HCT116 (cell line): ENCODE measurements around the gene CAB39L. TPM values are rescaled to one million over a fixed set of nuclear protein-coding genes. Genes with fewer than 3 reads are reported as not detected.

ENCODE experiments used
- ATAC-seq: fragments of 200-7000 bp; cut with Tn5 transposase; 2 replicates; pipeline ENCODE4 v1.9.1; 2020; ENCODE audit warnings: mild to moderate bottlenecking, moderate library complexity
- BruUV-seq: library from RNA; stranded (reverse); fragments of 400-500 nt; replicated peaks from 2 replicates; lab custom pipeline; 2021; lab: Mats Ljungman, UMichigan
- CTCF ChIA-PET: fragments of 300-600 bp; sonication (Branson Sonifier 250); formaldehyde crosslinking; loops from one replicate; lab custom pipeline; 2021; ENCODE audit warnings: antibody characterized with exemption; lab: Charles Lee
- POLR2A ChIA-PET: fragments of 300-600, 350-600 bp; sonication (Branson Sonifier 250); formaldehyde crosslinking; loops from one replicate; lab custom pipeline; 2021; ENCODE audit warnings: antibody characterized with exemption; lab: Charles Lee
- RAD21 ChIA-PET, 2 experiments: fragments of 300-600 bp; sonication (Branson Sonifier 250); formaldehyde crosslinking; loops; one replicate each; lab custom pipeline; 2023; ENCODE audit warnings: low total read pairs in 2 of 2; ENCODE audit not compliant: uncharacterized antibody in 2 of 2, unreplicated experiment in 2 of 2, low non-redundant PET in 1 of 2; lab: Charles Lee
- DNase-seq: peaks from one replicate; pipeline ENCODE4 v3.0.0-alpha.2; 2010; ENCODE audit warnings: low read depth, low spot score
- H2AFZ ChIP-seq: fragments of 200-600 bp; shearing (Covaris generic), sonication (generic); 2 replicates; pipeline ENCODE4 v1.6.1; 2017; ENCODE audit warnings: low read depth, mixed run types, mixed read lengths, antibody characterized with exemption, low read length; ENCODE audit not compliant: poor library complexity, severe bottlenecking
- H3K27ac ChIP-seq: 2 replicates; pipeline ENCODE4 v1.5.1; 2012; ENCODE audit warnings: low read depth, low read length
- H3K27me3 ChIP-seq: fragments of 200-600 bp; sonication (generic); 2 replicates; pipeline ENCODE4 v1.6.1; 2016; ENCODE audit warnings: mixed run types, low read length, mixed read lengths; ENCODE audit not compliant: insufficient read depth
- H3K36me3 ChIP-seq, 2 experiments: fragments of 200-500 bp in 1 of 2; fragments of 200-600 bp in 1 of 2; sonication (Bioruptor generic) in 1 of 2; sonication (generic) in 1 of 2; 2 replicates each; pipeline versions ENCODE4 v1.5.1 to v1.6.1; 2014 to 2016; ENCODE audit warnings: low read length in 2 of 2, inconsistent platforms in 1 of 2, mixed read lengths in 1 of 2, mixed run types in 1 of 2; ENCODE audit not compliant: insufficient read depth in 2 of 2, control insufficient read depth in 1 of 2
- H3K4me1 ChIP-seq, 2 experiments: fragments of 200-600 bp in 1 of 2; sonication (generic) in 1 of 2; 2 replicates each; pipeline versions ENCODE4 v1.5.1 to v1.6.1; 2012 to 2017; ENCODE audit warnings: low read length in 2 of 2, inconsistent platforms in 1 of 2, mild to moderate bottlenecking in 1 of 2, mixed read lengths in 1 of 2, mixed run types in 1 of 2, moderate library complexity in 1 of 2; ENCODE audit not compliant: insufficient read depth in 2 of 2, control insufficient read depth in 1 of 2
- H3K4me2 ChIP-seq: fragments of 200-600 bp; sonication (generic); 2 replicates; pipeline ENCODE4 v1.6.1; 2017; ENCODE audit warnings: mixed run types, low read length, mixed read lengths
- H3K4me3 ChIP-seq, 2 experiments: fragments of 200-600 bp in 1 of 2; sonication (generic) in 1 of 2; replicated peaks in 1 of 2; 2 replicates each; pipeline ENCODE4 v1.5.1; 2011 to 2016; ENCODE audit warnings: low read length in 2 of 2, control low read depth in 1 of 2, low read depth in 1 of 2, mild to moderate bottlenecking in 1 of 2, mixed read lengths in 1 of 2, mixed run types in 1 of 2
- H3K79me2 ChIP-seq: fragments of 200-600 bp; sonication (generic); 2 replicates; pipeline ENCODE4 v1.6.1; 2017; ENCODE audit warnings: mild to moderate bottlenecking, mixed run types, low read length, moderate library complexity, mixed read lengths; ENCODE audit not compliant: insufficient read depth
- H3K9ac ChIP-seq: fragments of 200-600 bp; sonication (generic); 2 replicates; pipeline ENCODE4 v1.6.1; 2016; ENCODE audit warnings: low read length, mixed read lengths
- H3K9me2 ChIP-seq: fragments of 200-600 bp; sonication (generic), shearing (Covaris generic); 2 replicates; pipeline ENCODE4 v1.6.1; 2017; ENCODE audit warnings: mixed run types, mild to moderate bottlenecking, moderate library complexity; ENCODE audit not compliant: insufficient read depth
- H3K9me3 ChIP-seq, 2 experiments: fragments of 200-500 bp in 1 of 2; fragments of 200-600 bp in 1 of 2; sonication (Bioruptor generic) in 1 of 2; sonication (generic) in 1 of 2; 2 replicates each; pipeline ENCODE4 v1.6.1; 2014 to 2017; ENCODE audit warnings: low read length in 2 of 2, mixed read lengths in 2 of 2, inconsistent platforms in 1 of 2, low read depth in 1 of 2, mild to moderate bottlenecking in 1 of 2, mixed run types in 1 of 2, moderate library complexity in 1 of 2; ENCODE audit not compliant: control insufficient read depth in 1 of 2, insufficient read depth in 1 of 2
- H4K20me1 ChIP-seq: fragments of 200-600 bp; sonication (generic), shearing (Covaris generic); 2 replicates; pipeline ENCODE4 v1.6.1; 2017; ENCODE audit warnings: mixed run types, mild to moderate bottlenecking, moderate library complexity; ENCODE audit not compliant: insufficient read depth
- ATF3 ChIP-seq: IDR thresholded peaks from 2 replicates; pipeline ENCODE4 v1.6.1; 2012
- CBX3 ChIP-seq: IDR thresholded peaks from 2 replicates; pipeline ENCODE4 v1.6.1; 2012; ENCODE audit warnings: low read depth
- ELF1 ChIP-seq: IDR thresholded peaks from 2 replicates; pipeline ENCODE4 v1.6.1; 2012; ENCODE audit warnings: low read depth, borderline replicate concordance
- EZH2phosphoT487 ChIP-seq: fragments of 200-600 bp; IDR thresholded peaks from 2 replicates; pipeline ENCODE4 v1.6.1; 2018; ENCODE audit warnings: antibody characterized with exemption, borderline replicate concordance
- FOSL1 ChIP-seq: IDR thresholded peaks from 2 replicates; pipeline ENCODE4 v1.6.1; 2012; ENCODE audit warnings: low read depth
- POLR2A ChIP-seq: IDR thresholded peaks from 2 replicates; pipeline ENCODE4 v1.7.0; 2011; ENCODE audit warnings: borderline replicate concordance; ENCODE audit not compliant: insufficient read depth, insufficient read length; ENCODE audit errors: extremely low read depth
- POLR2AphosphoS5 ChIP-seq: IDR thresholded peaks from 2 replicates; pipeline ENCODE4 v1.6.1; 2011; ENCODE audit warnings: mild to moderate bottlenecking, low read depth, low read length, moderate library complexity
- RAD21 ChIP-seq: IDR thresholded peaks from 2 replicates; pipeline ENCODE4 v1.6.1; 2012; ENCODE audit warnings: low read depth, mild to moderate bottlenecking
- REST ChIP-seq: IDR thresholded peaks from 2 replicates; pipeline ENCODE4 v1.6.1; 2012; ENCODE audit warnings: low read depth
- YY1 ChIP-seq: IDR thresholded peaks from 2 replicates; pipeline ENCODE4 v1.6.1; 2011; ENCODE audit warnings: low read length, low read depth, moderate library complexity, mild to moderate bottlenecking; ENCODE audit not compliant: insufficient replicate concordance; ENCODE audit errors: extremely low read depth
- ZBTB33 ChIP-seq: IDR thresholded peaks from 2 replicates; pipeline ENCODE4 v1.6.1; 2011; ENCODE audit warnings: mild to moderate bottlenecking, low read length, moderate library complexity; ENCODE audit not compliant: insufficient replicate concordance; ENCODE audit errors: extremely low read depth
- ZNF274 ChIP-seq: fragments of 200-500 bp; sonication (Bioruptor generic); IDR thresholded peaks from 2 replicates; pipeline ENCODE4 v1.6.1; 2014; ENCODE audit warnings: mild to moderate bottlenecking, low read depth, low read length, inconsistent platforms
- intact Hi-C: fragments of 100-400 bp; cut with micrococcal nuclease; formaldehyde crosslinking; loops from 2 replicates; pipeline ENCODE4 v1.10.0; 2022
- total RNA-seq: library from RNA; stranded (reverse); gene quantifications from one replicate; pipeline ENCODE4 v1.2.1, GENCODE V29; 2021; ENCODE audit not compliant: unreplicated experiment

Gene CAB39L
- total RNA-seq, 1 experiment from 2014 or later: 6.1 TPM

- Histone ChIP-seq H3K4me3 (no peak overlapping the region), H3K9me3 (no peaks in the 10 kb centered on the region), H3K79me2 (no peaks in the 10 kb centered on the region), H3K27me3 (no peaks in the 10 kb centered on the region), H3K9me2 (no peaks in the 10 kb centered on the region), H3K36me3 (peaks cover 7 to 26% of the 10 kb centered on the region in 2 experiments; a peak in 2 of 4 replicates), H3K4me1 (no peaks in the 10 kb centered on the region), H2AFZ (no peak overlapping the region), H3K4me2 (no peak overlapping the region), H3K27ac (no peak overlapping the region), H4K20me1 (no peaks in the 10 kb centered on the region), H3K9ac (no peak overlapping the region)
- no TSS peak for BruUV-seq
- intact Hi-C loops: no loop called here
- no peak for ATAC-seq
- no peak for TF ChIP-seq EZH2phosphoT487
- TF ChIP-seq REST: no peak
- TF ChIP-seq CBX3: no peak
- no peak for TF ChIP-seq ZBTB33
- no peak for TF ChIP-seq ZNF274
- TF ChIP-seq POLR2A: no peak
- no peak for TF ChIP-seq RAD21
- no peak for TF ChIP-seq ELF1
- TF ChIP-seq YY1: no peak
- no peak for TF ChIP-seq ATF3
- no peak for TF ChIP-seq POLR2AphosphoS5
- TF ChIP-seq FOSL1: no peak
- ChIA-PET RAD21 (no interaction called here), CTCF (no interaction called here), POLR2A (no interaction called here)
- no peak for DNase-seq
Observed at GRCh38 chr13:49259586-49259985, 184.3 kb downstream of the CAB39L start.

Other genes starting within 250 kb of the CAB39L start
- gene MLNR, start 223.7 kb downstream of the CAB39L start, total RNA-seq: not detected
- gene CDADC1, start 196.1 kb downstream of the CAB39L start, total RNA-seq: 7.6 TPM
- 5.2 TPM for gene SETDB2, start 210 bp upstream of the CAB39L start, total RNA-seq
- gene PHF11, start 51.9 kb upstream of the CAB39L start, total RNA-seq: 12.1 TPM
- gene RCBTB1, start 141.5 kb upstream of the CAB39L start, total RNA-seq: 22.2 TPM
- not detected for gene ARL11, start 184.4 kb upstream of the CAB39L start, total RNA-seq
- 73.2 TPM for gene EBPL, start 247.4 kb upstream of the CAB39L start, total RNA-seq